LNCaP clone FGC (cell line): ENCODE measurements around the gene ZNF358.
"Not testable (repeated sequence)": the region's sequence is repeated elsewhere in the genome, so short reads cannot be mapped to it uniquely, and the experiment has no call there.

Source experiments
- DNase-seq: peaks from one replicate; pipeline ENCODE4 v3.0.0-alpha.2; 2011; ENCODE audit warnings: low read depth
- H3K4me3 ChIP-seq: 2 replicates; pipeline ENCODE4 v1.5.1; 2011; ENCODE audit warnings: mild to moderate bottlenecking, low read depth, low read length, control low read depth
- CTCF ChIP-seq: IDR thresholded peaks from 2 replicates; pipeline ENCODE4 v1.5.1; 2012; ENCODE audit warnings: mild to moderate bottlenecking; ENCODE audit not compliant: control insufficient read depth, insufficient read depth; ENCODE audit errors: extremely low read depth

The ZNF358 gene

GRCh38 chr19:7535047-7535997 lies 19.4 kb downstream of the ZNF358 start, which contains the start of gene PNPLA6:
PNPLA6 (plus strand) TSS chr19:7535717; CDS start chr19:7535789, 72 bp downstream.
- peak within 1 kb of the TSS; percentile 95 for H3K4me3 ChIP-seq
- TF ChIP-seq CTCF = no peak
- peak; percentile 70 for DNase-seq

- DNase-seq = no peak
- H3K4me3 ChIP-seq = peak overlapping the region; percentile 95
- TF ChIP-seq CTCF = peak; percentile 23
These were observed 20.2 kb downstream of the ZNF358 start for GRCh38 chr19:7535998-7536695.

GRCh38 chr19:7538990-7539389 lies 23.1 kb downstream of the ZNF358 start:
- not testable (repeated sequence) for H3K4me3 ChIP-seq, DNase-seq

GRCh38 chr19:7539827-7540425 lies 24.0 kb downstream of the ZNF358 start:
- DNase-seq = no peak
- H3K4me3 ChIP-seq = no peak overlapping the region
- TF ChIP-seq CTCF = no peak

- no peak overlapping the region for H3K4me3 ChIP-seq
- DNase-seq = no peak
- no peak for TF ChIP-seq CTCF
These were observed 25.0 kb downstream of the ZNF358 start for GRCh38 chr19:7540761-7541474.

GRCh38 chr19:7541475-7541824 lies 25.5 kb downstream of the ZNF358 start:
- no peak for DNase-seq
- no peak for TF ChIP-seq CTCF
- no peak overlapping the region for H3K4me3 ChIP-seq
